Stomach smooth muscle (tissue), 2 donors: Measurements from ENCODE around the gene IL1RL2.
A peak's percentile ranks its signal among the peaks of the same experiment; 100 is the strongest.

Experiments
- H3K27ac ChIP-seq: one replicate; pipeline ENCODE4 v1.7.0; 2013; ENCODE audit warnings: mild to moderate bottlenecking, low read length, inconsistent platforms
- H3K27me3 ChIP-seq, 2 donors: one replicate each; pipeline ENCODE4 v1.7.0; 2013; ENCODE audit warnings: low read length in 2 of 2; ENCODE audit not compliant: insufficient read depth in 2 of 2, control insufficient read depth in 1 of 2
- H3K36me3 ChIP-seq, 2 donors: one replicate each; pipeline ENCODE4 v1.7.0; 2013; ENCODE audit warnings: low read length in 2 of 2; ENCODE audit not compliant: control insufficient read depth in 2 of 2, insufficient read depth in 2 of 2
- H3K4me1 ChIP-seq: one replicate; pipeline ENCODE4 v1.7.0; 2013; ENCODE audit warnings: low read length; ENCODE audit not compliant: control insufficient read depth, insufficient read depth
- H3K4me3 ChIP-seq, 2 donors: one replicate each; pipeline ENCODE4 v1.7.0; 2013; ENCODE audit warnings: low read length in 2 of 2
- H3K9ac ChIP-seq, 2 donors: one replicate each; pipeline ENCODE4 v1.7.0; 2013; ENCODE audit warnings: low read length in 2 of 2, mild to moderate bottlenecking in 1 of 2
- H3K9me3 ChIP-seq, 2 donors: one replicate each; pipeline ENCODE4 v1.7.0; 2013; ENCODE audit warnings: low read length in 2 of 2; ENCODE audit not compliant: control insufficient read depth in 2 of 2
- donor health status: healthy.
- donor health status: Pancreatic carcinoma.

Gene IL1RL2

DNA sequence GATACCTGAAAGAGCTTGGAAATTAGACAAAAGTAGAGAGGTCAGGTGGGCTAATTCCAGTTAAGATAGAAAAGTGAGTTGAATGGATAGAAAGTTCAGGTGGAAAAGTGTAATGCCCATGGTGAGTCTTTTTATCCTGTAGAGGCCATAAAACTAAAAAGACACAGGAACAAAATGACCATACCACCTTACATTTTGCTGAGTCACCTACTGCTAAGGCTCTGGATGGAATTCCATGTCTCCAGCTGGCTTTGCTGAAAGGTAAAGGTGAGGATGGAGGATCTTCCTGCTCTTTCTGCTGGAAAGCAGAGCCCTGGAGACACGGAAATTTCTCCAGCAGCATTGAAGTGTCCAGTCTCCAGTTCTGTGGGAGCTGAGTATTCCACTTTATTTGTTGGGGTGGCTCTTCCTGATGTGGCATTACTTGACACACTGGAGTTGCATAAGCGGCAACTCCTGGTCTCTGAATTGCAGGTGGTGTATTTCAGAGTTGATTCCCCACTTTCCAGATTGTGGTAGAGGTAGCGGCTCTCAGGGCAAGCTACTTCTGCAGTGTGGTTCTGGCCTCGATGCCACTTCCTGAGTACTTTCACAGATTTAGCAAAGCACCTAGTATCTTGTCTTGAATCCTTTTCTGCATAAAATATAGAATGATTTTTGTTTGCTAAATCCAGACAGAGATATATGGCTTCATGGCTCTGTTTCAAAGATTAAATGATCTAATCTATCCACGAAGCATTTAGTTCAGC, 10.7 kb downstream of the IL1RL2 start:
- Histone ChIP-seq H3K4me1 (no peaks in the 10 kb centered on the region), H3K27ac (no peak overlapping the region), H3K9me3 (no peaks in the 10 kb centered on the region), H3K9ac (no peak overlapping the region), H3K27me3 (peaks cover 0 to 4% of the 10 kb centered on the region in 2 donors), H3K4me3 (no peak overlapping the region), H3K36me3 (no peaks in the 10 kb centered on the region)

DNA sequence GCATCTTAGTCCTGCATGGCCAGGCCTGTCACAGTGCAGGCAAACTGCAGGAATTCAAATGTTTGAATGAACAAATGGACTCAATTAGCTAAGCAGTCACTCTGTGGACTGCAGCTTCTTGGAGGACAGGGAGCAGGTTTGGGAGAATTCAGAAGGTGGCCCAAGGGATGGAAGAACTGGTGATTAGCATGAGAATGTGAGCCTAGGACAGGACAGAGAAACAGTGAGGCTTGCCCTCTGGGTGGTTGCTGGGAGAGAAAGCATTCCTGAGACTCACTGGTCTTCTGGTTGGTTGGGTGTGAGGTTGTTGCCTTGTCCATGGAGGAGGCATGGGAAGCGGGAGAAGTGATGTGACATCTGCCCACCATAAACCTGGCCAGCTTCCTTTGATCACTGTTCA, 13.7 kb downstream of the IL1RL2 start:
- Histone ChIP-seq H3K27me3 (peaks cover 0 to 2% of the 10 kb centered on the region in 2 donors), H3K36me3 (no peaks in the 10 kb centered on the region), H3K4me3 (no peak overlapping the region), H3K4me1 (no peaks in the 10 kb centered on the region), H3K9ac (no peak overlapping the region), H3K27ac (no peak overlapping the region), H3K9me3 (no peaks in the 10 kb centered on the region)

DNA sequence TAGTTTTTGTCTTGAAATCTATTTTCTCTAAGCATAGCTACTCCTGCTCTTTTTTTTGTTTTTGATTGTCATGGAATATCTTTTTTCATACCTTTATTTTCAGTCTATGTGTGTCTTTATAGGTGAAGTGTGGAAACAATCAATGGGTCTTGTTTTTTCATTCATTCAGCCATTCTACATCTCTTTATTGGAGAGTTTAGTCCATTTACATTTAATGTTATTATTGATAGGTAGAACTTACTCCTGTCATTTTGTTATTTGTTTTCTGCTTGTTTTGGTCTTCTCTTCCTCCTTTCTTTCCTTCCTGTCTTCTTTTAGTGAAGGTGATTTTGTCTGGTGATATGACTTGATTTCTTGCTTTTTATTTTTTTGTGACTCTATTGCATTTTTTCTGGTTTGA, 17.8 kb downstream of the IL1RL2 start:
- Histone ChIP-seq H3K4me3 (no peak overlapping the region), H3K9me3 (no peaks in the 10 kb centered on the region), H3K27me3 (no peaks in the 10 kb centered on the region), H3K36me3 (no peaks in the 10 kb centered on the region), H3K4me1 (no peaks in the 10 kb centered on the region), H3K27ac (no peak overlapping the region), H3K9ac (no peak overlapping the region)

DNA sequence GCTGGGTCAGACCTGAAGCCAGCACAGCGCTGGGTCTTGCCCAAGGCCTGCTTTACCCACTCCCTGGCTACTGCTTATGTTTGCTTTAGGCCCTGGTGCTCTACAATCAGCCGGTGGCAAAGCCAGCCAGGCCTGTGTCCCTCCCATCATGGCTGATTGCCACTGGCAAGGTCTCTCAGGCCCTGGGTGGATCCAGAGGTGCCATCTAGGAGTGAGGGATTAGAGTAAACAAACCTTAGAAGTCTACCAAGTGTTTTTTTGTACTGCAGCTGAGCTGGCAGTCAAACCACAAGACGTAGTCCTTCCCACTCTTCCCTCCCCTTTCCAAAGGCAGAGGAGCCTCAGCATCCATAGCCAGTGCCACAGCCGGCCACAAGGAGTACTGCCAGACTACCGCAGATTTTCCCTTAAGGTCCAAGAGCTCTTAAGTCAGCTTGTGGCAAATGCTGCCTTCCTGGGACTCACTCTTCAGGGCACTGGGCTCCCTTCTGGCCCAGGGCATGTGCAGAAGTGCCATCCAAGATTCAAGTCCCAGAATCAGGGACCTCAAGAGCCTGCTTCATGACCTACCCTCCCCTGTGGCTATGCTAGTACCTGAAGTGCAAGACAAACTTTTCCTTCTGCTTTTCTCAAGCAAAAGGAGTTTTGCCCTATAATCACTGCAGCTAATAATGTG, 20.0 kb downstream of the IL1RL2 start:
- Histone ChIP-seq H3K36me3 (no peaks in the 10 kb centered on the region), H3K9ac (no peak overlapping the region), H3K27me3 (no peaks in the 10 kb centered on the region), H3K9me3 (no peaks in the 10 kb centered on the region), H3K27ac (no peak overlapping the region), H3K4me1 (no peaks in the 10 kb centered on the region), H3K4me3 (no peak overlapping the region)

DNA sequence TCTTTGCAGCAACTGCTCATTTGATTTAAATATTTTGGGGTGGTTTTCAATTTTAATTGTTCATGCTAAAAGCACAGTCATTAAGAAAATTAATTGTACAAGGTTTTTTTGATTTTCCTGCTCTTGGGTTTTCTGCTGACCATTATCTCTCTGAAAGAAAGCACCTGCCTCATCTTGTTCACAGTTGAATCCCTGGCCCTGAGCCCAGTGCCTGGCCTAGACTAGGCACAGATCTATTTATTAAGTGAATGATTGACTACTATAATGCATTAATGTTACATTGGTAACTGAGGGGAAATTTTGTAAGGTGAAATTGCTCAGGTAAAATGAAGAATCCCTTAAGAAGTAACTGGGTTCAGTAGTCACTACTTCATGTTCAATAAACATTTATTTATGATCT, 22.0 kb downstream of the IL1RL2 start:
- Histone ChIP-seq H3K4me3 (no peak overlapping the region), H3K27ac (no peak overlapping the region), H3K9ac (no peak overlapping the region), H3K36me3 (no peaks in the 10 kb centered on the region), H3K4me1 (no peaks in the 10 kb centered on the region), H3K9me3 (no peaks in the 10 kb centered on the region), H3K27me3 (no peaks in the 10 kb centered on the region)

DNA sequence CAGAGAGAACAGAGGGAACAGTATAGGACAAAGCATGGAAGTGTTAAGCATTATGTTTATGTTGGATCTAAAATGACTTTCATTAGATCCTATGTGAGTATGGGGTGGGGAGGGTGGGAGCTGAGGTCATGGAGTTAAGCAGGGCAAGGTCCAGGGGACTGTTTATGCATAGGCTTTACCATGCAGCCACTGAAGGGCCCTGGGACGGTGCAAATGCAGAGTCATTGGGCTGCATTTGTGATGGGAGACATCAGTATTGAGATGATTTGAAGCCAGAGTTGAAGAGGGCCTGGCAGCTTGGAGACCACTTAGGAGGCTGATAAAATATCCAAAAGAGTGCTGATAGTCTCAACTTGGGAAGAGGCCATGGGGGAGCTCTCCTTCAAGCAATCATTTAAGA, 22.7 kb downstream of the IL1RL2 start:
- Histone ChIP-seq H3K4me3 (no peak overlapping the region), H3K36me3 (no peaks in the 10 kb centered on the region), H3K4me1 (no peaks in the 10 kb centered on the region), H3K27ac (no peak overlapping the region), H3K27me3 (no peaks in the 10 kb centered on the region), H3K9me3 (no peaks in the 10 kb centered on the region), H3K9ac (no peak overlapping the region)

DNA sequence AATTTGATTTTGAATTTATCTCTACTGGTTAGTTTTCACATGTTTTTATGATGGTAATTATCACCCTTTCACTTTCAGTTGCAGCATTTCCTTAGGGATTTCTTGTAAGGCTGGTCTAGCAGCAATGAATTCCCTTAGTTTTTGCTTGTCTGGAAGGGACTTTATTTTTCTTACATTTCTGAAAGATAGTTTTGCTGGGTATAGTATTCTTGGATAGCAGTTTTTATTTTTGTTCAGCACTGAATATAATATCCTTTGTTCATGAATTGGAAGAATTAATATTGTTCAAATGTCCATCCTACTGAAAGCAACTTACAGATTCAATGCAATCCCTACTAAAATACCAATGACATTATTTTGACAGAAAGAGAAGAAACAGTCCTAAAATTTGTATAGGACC, 30.2 kb downstream of the IL1RL2 start:
- H3K36me3 ChIP-seq = no peaks in the 10 kb centered on the region
- no peak overlapping the region for H3K27ac ChIP-seq
- H3K27me3 ChIP-seq = no peaks in the 10 kb centered on the region
- H3K4me1 ChIP-seq = no peaks in the 10 kb centered on the region
- no peak overlapping the region for H3K4me3 ChIP-seq
- H3K9ac ChIP-seq = no peak overlapping the region
- H3K9me3 ChIP-seq = peaks cover 5 to 7% of the 10 kb centered on the region in 2 donors

DNA sequence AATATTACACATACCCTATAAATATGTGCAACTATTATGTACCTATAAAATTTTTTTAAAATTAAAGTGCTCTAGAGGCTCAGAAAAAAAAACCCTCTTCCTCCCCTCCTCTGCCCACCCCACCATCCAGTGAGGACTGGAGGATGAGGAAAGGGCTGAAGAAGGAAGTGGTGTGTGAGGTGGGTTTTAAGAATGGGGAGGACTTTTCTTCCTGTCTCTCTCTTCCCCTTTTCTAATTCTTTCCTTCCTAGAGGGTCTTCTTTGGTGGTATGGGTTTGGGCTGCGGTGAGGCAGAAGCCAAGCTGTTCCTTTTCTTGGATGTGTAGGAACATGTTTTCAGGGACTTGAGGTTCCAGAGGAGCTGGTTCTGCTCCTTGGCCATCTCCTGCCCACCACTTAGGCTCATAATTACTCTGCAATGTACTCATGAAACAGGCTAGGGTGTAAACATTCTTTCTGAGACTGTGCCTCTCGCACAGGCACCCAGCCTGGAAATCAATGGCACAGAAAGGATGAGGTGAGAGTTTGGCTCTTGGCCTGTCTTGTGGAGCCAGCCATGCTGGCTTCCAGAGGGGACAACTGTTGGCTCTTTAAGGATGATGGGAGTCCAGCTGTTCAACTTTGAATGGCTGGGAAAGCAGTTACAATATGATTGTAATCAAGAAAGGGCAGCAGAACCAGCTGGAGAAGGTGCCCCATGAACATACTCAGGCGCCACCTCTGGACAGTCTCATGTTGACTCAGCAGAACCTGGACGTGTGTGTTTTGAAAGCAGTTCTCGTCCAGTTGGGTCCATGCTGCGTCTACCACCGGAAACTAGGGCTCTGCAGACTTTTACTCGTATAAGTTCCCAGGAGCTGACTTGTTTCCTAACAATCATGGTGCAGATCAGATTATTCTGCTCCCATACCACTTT, 38.3 kb downstream of the IL1RL2 start:
- H3K4me1 ChIP-seq = peaks cover 11% of the 10 kb centered on the region
- no peaks in the 10 kb centered on the region for H3K27me3 ChIP-seq

DNA sequence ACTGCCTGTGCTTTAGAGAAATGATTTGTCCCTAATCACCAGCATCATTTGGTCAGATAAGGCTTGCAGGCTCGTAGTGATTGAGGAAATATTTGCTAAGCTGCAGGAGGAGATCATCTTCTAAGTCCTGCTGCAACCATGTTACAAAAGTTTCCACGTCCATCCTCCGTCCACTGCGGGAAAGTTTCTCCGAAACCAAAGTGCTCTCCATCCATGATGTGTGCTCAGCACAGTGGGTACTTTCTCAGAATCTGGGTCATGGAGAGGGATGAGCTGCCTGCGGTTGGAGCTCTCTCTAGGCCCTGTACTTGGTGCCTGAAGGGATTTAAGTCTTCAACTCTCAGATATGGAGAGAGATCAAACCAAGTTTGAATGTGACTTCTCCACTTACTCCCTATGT, 39.3 kb downstream of the IL1RL2 start:
- peaks cover 11% of the 10 kb centered on the region for H3K4me1 ChIP-seq
- peak overlapping the region; percentile 92 for H3K27ac ChIP-seq
- no peaks in the 10 kb centered on the region for H3K27me3 ChIP-seq
- no peaks in the 10 kb centered on the region for H3K9me3 ChIP-seq
- no peak overlapping the region for H3K4me3 ChIP-seq
- H3K36me3 ChIP-seq = no peaks in the 10 kb centered on the region
- no peak overlapping the region for H3K9ac ChIP-seq

More for the DNA sequence above, 38.3 kb downstream of the IL1RL2 start:
- Histone ChIP-seq H3K27ac (no peak overlapping the region), H3K4me3 (no peak overlapping the region), H3K9me3 (no peaks in the 10 kb centered on the region), H3K9ac (no peak overlapping the region), H3K36me3 (no peaks in the 10 kb centered on the region)

DNA sequence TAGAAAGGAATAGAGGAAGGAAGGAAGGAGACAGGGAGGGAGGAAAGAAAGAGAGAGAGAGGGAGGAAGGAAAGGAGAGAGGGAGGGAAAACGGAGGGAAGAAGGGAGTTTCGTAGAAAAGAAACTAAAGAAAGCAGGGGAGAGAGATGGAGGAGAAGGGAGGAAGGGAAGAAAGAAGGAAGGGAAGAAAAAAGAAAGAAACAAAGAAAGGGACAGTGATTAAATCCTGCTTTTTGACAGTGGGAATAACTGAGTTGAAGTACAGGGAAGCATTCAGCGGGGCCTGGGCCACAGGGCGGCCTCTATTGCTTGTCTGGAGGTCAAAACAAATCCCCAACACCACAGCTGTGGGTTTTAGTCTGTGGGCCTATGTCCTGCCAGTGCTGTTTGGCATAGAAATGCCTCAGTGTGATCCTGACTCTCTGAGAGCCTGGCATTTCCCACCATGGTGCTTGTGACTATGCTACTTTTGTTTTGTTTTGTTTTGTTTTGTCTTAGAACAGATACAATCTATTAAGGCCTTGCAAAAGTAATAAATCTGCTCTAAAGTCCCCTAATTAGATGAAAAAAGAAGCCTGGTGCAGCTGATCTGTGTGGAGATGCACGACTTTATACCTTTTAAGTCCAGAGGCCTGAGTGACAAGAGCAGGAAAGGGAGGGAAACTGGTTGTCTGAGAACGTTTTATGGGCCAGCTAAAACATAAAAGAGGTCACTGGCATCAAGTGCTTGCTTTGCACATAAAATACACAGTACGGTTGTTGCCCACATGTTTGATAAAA, 40.0 kb downstream of the IL1RL2 start:
- no peaks in the 10 kb centered on the region for H3K36me3 ChIP-seq
- peak overlapping the region; percentile 2 to 55 for H3K9ac ChIP-seq
- H3K9me3 ChIP-seq = no peaks in the 10 kb centered on the region
- peaks cover 11% of the 10 kb centered on the region for H3K4me1 ChIP-seq
- peak overlapping the region; percentile 92 for H3K27ac ChIP-seq
- H3K27me3 ChIP-seq = no peaks in the 10 kb centered on the region
- no peak overlapping the region for H3K4me3 ChIP-seq
